MM.1S (cell line): Measurements from ENCODE around the gene SH3GLB1.

Source experiments
- EZH2 ChIP-seq: fragments of 300-600 bp; sonication (generic); optimal IDR thresholded peaks from 2 replicates; pipeline ENCODE3; 2017; ENCODE audit warnings: low read depth, mild to moderate bottlenecking, antibody characterized with exemption, low read length, mixed read lengths
- TF ChIP-seq, protein P1 (sequence below): fragments of 300-600 bp; sonication (generic); IDR thresholded peaks from 2 replicates; pipeline ENCODE4 v1.5.1; 2016; ENCODE audit warnings: antibody characterized with exemption, low read length, mixed read lengths

DNA sequence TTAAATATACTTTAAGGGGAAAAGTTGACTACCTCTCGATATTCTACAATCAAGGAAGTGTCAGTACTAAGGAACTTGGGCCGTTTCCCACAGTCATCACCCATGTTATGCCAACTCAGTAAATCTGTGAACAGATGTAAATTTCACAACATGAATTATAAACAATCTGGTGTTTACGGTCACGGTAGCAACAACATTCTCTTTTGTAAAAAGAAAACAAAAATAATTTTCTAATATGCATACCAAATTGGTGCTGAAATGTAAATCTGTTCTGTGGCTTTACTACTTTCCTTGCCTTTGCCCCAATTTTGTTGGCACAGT is 1.2 kb downstream of the SH3GLB1 start:
- TF ChIP-seq, protein P1, sequence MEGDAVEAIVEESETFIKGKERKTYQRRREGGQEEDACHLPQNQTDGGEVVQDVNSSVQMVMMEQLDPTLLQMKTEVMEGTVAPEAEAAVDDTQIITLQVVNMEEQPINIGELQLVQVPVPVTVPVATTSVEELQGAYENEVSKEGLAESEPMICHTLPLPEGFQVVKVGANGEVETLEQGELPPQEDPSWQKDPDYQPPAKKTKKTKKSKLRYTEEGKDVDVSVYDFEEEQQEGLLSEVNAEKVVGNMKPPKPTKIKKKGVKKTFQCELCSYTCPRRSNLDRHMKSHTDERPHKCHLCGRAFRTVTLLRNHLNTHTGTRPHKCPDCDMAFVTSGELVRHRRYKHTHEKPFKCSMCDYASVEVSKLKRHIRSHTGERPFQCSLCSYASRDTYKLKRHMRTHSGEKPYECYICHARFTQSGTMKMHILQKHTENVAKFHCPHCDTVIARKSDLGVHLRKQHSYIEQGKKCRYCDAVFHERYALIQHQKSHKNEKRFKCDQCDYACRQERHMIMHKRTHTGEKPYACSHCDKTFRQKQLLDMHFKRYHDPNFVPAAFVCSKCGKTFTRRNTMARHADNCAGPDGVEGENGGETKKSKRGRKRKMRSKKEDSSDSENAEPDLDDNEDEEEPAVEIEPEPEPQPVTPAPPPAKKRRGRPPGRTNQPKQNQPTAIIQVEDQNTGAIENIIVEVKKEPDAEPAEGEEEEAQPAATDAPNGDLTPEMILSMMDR, result no peak
- TF ChIP-seq EZH2, result no peak
